Pancreas (tissue), 10 donors: ENCODE data around the gene FASTK. TPM values are rescaled to one million over a fixed set of nuclear protein-coding genes. Genes with fewer than 3 reads are reported as not detected.
"Not testable (repeated sequence)": the region's sequence is repeated elsewhere in the genome, so short reads cannot be mapped to it uniquely, and the experiment has no call there.

Source experiments
- ATAC-seq, 4 donors: fragments of 200-7000 bp; cut with Tn5 transposase; one replicate each; pipeline versions ENCODE4 v1.8.0 to v1.9.1; 2020; ENCODE audit warnings: mild to moderate bottlenecking in 4 of 4, moderate library complexity in 4 of 4
- DNase-seq, 6 donors: peaks; one replicate each; pipeline ENCODE4 v3.0.0-alpha.2; 2020
- FAIRE-seq: peaks from 2 replicates; lab custom pipeline; 2012; peaks lifted over from hg19 to GRCh38; lab: Jason Lieb, UNC
- H3K27ac ChIP-seq, 4 donors: fragments of 200-600 bp; sonication (generic); 1 replicate in 3 of 4; 2 replicates in 1 of 4; pipeline versions ENCODE4 v1.5.0 to v1.8.0; 2020
- H3K27me3 ChIP-seq, 4 donors: fragments of 200-600 bp; one replicate each; pipeline ENCODE4 v1.8.0; 2021
- H3K36me3 ChIP-seq, 3 donors: fragments of 200-600 bp; sonication (generic) in 1 of 3; one replicate each; pipeline versions ENCODE4 v1.5.0 to v1.8.0; 2020 to 2021
- H3K4me1 ChIP-seq, 3 donors: fragments of 200-600 bp; one replicate each; pipeline ENCODE4 v1.8.0; 2021
- H3K4me3 ChIP-seq, 4 donors: fragments of 200-600 bp; sonication (generic) in 2 of 4; one replicate each; pipeline versions ENCODE4 v1.5.0 to v1.8.0; 2020 to 2021
- H3K9me3 ChIP-seq, 4 donors: fragments of 200-600 bp; one replicate each; pipeline ENCODE4 v1.8.0; 2021
- CTCF ChIP-seq, 4 donors: fragments of 200-600 bp; sonication (generic) in 3 of 4; IDR thresholded peaks; one replicate each; pipeline versions ENCODE4 v1.5.0 to v1.8.0; 2021; ENCODE audit warnings: antibody characterized with exemption in 4 of 4
- WGBS, 2 donors: extraction: QIAGEN DNeasy Blood & Tissue Kit; methylation state at CpG; one replicate each; pipeline ENCODE4 v1.1.7; 2013; 5-methylcytosine and 5-hydroxymethylcytosine counted together
- intact Hi-C, 3 donors: fragments of 100-400 bp; cut with DNase I; formaldehyde crosslinking; loops; one replicate each; pipeline versions ENCODE4 v1.11.1 to v1.14.2; 2022
- polyA plus RNA-seq, 2 donors: library from polyadenylated mRNA; stranded (reverse); fragments of 200-250 nt; gene quantifications; one replicate each; pipeline ENCODE4 v1.2.3, GENCODE V29; 2013
- total RNA-seq, 6 donors: library from RNA; stranded (reverse); fragmentation: NEBNext Ultra II Directional in 4 of 6; extraction: Animal tissue kit (Norgen Biotek cat#: 25700) in 4 of 6; gene quantifications; one replicate each; pipeline versions ENCODE4 v1.2.1 to v1.2.4, GENCODE V29; 2021 to 2023
- donor health status: healthy with polysubstance abuse.
- donor health status: DM: no; HTN: no; CAD: no; lungs with moderate emphysema.
- donor health status: DM: no; HTN: no; CAD: no.
- donor health status: control.
- donor health status: control.
- donor health status: Bipolar disorder and iron deficiency.
- donor health status: DM: yes; HTN: yes; CAD: no.
- donor health status: DM: no; HTN: no; CAD: no.
- donor health status: DM: no; HTN: no; CAD: no.
- donor health status: DM: yes; HTN: yes; CAD: no.

The FASTK gene
- total and polyA plus RNA-seq, 8 donors: 23.5 to 265 (median 40.0) TPM

- H3K27ac ChIP-seq: no peak overlapping the region
- no peak for TF ChIP-seq CTCF (IDR thresholded peaks at IDR 0.05)
- H3K4me1 ChIP-seq: peaks cover 0 to 3% (median 0%) of the 10 kb centered on the region in 3 donors
- 85 to 89% methylated on average over 17 of the region's 17 CpGs for WGBS, 2 donors
- H3K9me3 ChIP-seq: no peaks in the 10 kb centered on the region
- H3K27me3 ChIP-seq: no peaks in the 10 kb centered on the region
- DNase-seq (peak in 1 of 6 donors; percentile 65), FAIRE-seq (no peak), ATAC-seq (no peak)
- no peak overlapping the region for H3K4me3 ChIP-seq
- intact Hi-C loops: loop anchor here in 1 of 3 donors (5.0 kb wide), 1 partner anchor 79 kb away; no protein-coding TSS in a partner anchor
- peaks cover 0 to 16% (median 0%) of the 10 kb centered on the region in 3 donors for H3K36me3 ChIP-seq
Measured at GRCh38 chr7:151032936-151033863, 47.4 kb downstream of the FASTK start.

DNA sequence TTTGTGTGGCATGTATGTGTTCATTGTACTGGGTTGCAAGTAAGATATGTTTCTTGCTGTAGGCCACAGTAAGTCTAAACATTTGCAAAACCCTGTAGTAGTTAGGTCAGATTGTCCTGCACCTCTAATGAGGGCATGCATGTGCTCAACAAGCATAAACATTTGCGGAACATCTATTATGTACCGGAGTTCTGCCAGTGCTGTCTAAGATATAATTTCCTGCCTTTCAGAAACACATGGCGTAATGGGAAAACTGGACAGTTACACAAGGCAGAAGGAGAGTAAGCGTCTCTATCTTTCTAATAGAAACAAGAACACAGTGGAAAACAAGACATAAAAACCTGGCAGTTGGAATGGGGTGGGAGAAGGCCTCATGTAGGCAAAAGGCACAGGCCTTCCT, 49.6 kb downstream of the FASTK start:
- ATAC-seq (no peak), FAIRE-seq (no peak), DNase-seq (no peak)
- Histone ChIP-seq H3K4me3 (no peak overlapping the region), H3K27ac (no peak overlapping the region), H3K36me3 (peaks cover 0 to 3% (median 0%) of the 10 kb centered on the region in 3 donors), H3K4me1 (peaks cover 0 to 6% (median 0%) of the 10 kb centered on the region in 3 donors), H3K27me3 (no peaks in the 10 kb centered on the region), H3K9me3 (no peaks in the 10 kb centered on the region)
- no peak for TF ChIP-seq CTCF (IDR thresholded peaks at IDR 0.05)
- intact Hi-C loops: loop anchor here in 1 of 3 donors (5.0 kb wide), 1 partner anchor 81 kb away; no protein-coding TSS in a partner anchor
- 91 to 93% methylated on average over 4 of the region's 4 CpGs for WGBS, 2 donors

GRCh38 chr7:151028948-151029501, 51.6 kb downstream of the FASTK start:
- FAIRE-seq: no peak
- intact Hi-C loops: no loop called here
- 35 to 45% methylated on average over 17 of the region's 17 CpGs for WGBS, 2 donors

DNA sequence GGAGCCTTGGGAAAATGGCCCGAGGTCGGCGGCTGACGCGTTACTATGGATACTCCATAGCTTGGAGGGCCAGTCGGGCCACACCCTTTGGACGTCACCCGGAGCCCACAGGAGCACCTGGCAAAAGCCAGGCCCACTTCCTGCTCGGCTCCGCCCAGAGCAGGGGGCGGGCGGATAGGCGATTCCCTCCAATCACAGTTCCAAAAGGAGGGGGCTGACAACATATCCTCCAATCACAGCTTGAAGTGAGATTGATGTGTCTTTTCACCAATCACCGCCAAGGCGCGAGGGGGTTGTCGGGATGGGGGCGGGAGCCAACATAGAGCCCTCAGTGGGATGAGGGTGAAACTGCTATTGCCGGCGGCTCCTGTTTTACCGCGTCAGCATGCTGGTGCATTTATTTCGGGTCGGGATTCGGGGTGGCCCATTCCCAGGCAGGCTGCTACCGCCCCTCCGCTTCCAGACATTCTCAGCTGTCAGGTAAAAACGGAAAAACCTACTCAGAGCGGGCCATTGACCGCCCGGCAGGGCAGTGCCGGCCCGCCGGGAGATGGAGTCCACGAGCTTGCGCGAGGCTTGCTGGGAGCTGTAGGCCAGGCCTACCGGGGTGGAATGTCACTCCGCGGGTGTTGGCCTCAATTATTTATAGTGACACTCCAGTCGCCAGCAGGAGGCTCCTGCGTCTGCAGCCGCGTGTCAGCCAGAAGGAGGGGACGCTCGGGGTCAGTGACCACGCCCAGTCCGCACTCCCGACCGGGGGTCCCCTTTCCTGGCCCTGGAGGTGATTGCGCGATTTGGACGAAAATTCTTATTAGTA, 52.3 kb downstream of the FASTK start, which contains the start of gene ABCB8:
TSS of gene ABCB8 (plus strand) at position 320 of the 817 bp plus-strand sequence. CDS start at position 386, 66 bp downstream.
- Histone ChIP-seq H3K27me3 (no peaks in the 10 kb centered on the region), H3K4me1 (peaks cover 0 to 6% (median 0%) of the 10 kb centered on the region in 3 donors), H3K9me3 (no peaks in the 10 kb centered on the region), H3K4me3 (peak within 1 kb of the TSS; percentile 62 to 93 (median 75)), H3K36me3 (no peaks in the 10 kb centered on the region), H3K27ac (peak within 1 kb of the TSS; percentile 56 to 74 (median 71))
- peak; percentile 56 for FAIRE-seq
- ATAC-seq: peak; percentile 93 to 96 (median 94)
- intact Hi-C loops: no loop called here
- TF ChIP-seq CTCF (IDR thresholded peaks at IDR 0.05): peak in 3 of 4 donors; percentile 38 to 41 (median 39)
- 0% methylated on average over 53 of the region's 53 CpGs for WGBS, 2 donors
- peak; percentile 93 to 100 (median 99) for DNase-seq

More at GRCh38 chr7:151028948-151029501, 51.6 kb downstream of the FASTK start:
- peaks cover 0 to 6% (median 0%) of the 10 kb centered on the region in 3 donors for H3K4me1 ChIP-seq
- peak overlapping the region; percentile 56 to 74 (median 66) for H3K27ac ChIP-seq
- H3K4me3 ChIP-seq: peak overlapping the region; percentile 62 to 93 (median 75)
- H3K9me3 ChIP-seq: no peaks in the 10 kb centered on the region
- H3K27me3 ChIP-seq: no peaks in the 10 kb centered on the region
- ATAC-seq: peak in 2 of 4 donors; percentile 1
- H3K36me3 ChIP-seq: no peaks in the 10 kb centered on the region
- no peak for DNase-seq
- TF ChIP-seq CTCF (IDR thresholded peaks at IDR 0.05): no peak

DNA sequence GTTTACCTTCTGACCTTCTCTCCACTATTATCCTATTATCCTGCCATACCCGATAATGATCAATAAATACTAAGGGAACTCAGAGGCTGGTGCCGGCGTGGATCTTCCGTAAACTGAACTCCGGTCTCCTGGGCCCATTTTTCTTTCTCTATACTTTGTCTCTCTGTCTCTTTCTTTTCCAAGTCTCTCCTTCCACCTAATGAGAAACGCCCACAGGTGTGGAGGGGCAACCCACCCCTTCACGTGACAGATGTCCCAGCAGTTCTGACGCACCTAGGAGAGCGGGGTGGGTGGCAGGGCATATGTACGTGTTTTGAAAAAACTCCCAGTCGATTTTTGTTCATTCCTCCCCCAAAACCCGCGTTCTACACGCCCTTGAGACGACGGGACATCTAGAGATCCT, 52.9 kb downstream of the FASTK start:
- FAIRE-seq, H3K9me3 ChIP-seq, DNase-seq, H3K36me3 ChIP-seq, ATAC-seq, intact Hi-C loops, H3K4me1 ChIP-seq, H3K27me3 ChIP-seq: not testable (repeated sequence)
- Histone ChIP-seq H3K4me3 (peak overlapping the region in 3 of 4 donors; percentile 62 to 93 (median 85)), H3K27ac (peak overlapping the region; percentile 56 to 74 (median 62))
- WGBS, 2 donors: 3 to 4% methylated on average over 16 of the region's 16 CpGs

DNA sequence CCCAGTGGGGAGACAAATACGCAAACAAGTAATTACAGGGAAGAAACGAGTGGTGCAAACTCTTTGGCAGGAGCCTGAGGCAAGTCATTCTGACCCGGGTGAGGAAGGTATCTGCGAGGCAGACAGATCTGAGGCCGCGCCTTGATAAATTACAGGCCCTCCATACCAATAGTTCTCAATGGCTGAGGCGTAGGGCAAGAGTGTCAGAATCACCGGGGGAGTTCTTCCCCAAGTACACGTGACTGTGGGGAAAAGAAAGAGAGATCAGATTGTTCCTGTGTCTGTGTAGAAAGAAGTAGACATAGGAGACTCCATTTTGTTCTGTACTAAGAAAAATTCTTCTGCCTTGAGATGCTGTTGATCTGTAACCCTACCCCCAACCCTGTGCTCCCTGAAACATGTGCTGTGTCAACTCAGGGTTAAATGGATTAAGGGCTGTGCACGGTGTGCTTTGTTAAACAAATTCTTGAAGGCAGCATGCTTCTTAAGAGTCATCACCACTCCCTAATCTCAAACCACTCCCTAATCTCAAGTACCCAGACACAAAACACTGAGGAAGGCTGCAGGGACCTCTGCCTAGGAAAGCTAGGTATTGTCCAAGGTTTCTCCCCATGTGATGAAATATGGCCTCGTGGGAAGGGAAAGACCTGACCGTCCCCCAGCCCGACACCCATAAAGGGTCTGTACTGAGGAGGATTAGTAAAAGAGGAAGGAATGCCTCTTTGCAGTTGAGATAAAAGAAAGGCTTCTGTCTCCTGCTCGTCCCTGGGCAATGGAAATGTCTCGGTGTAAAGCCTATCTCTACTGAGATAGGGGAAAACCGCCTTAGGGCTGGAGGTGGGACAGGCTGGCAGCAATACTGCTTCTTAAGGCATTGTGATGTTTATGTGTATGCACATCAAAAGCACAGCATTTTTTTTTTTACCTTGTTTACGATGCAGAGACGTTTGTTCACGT, 53.6 kb downstream of the FASTK start:
- 45 to 46% methylated on average over 19 of the region's 19 CpGs for WGBS, 2 donors
- peak overlapping the region in 2 of 4 donors; percentile 62 to 85 for H3K4me3 ChIP-seq

More for the DNA sequence above, 53.6 kb downstream of the FASTK start:
- DNase-seq, H3K36me3 ChIP-seq, ATAC-seq, intact Hi-C loops, FAIRE-seq, H3K4me1 ChIP-seq, H3K27me3 ChIP-seq, H3K9me3 ChIP-seq, H3K27ac ChIP-seq: not testable (repeated sequence)
